ENCODE measurements around the gene DAGLB. TPM values are rescaled to one million over a fixed set of nuclear protein-coding genes. Genes with fewer than 3 reads are reported as not detected.
"Not testable (repeated sequence)": the region's sequence is repeated elsewhere in the genome, so short reads cannot be mapped to it uniquely, and the experiment has no call there.

Gene DAGLB
- 16.0 TPM for polyA plus RNA-seq (2013, experiment 1 of 2; ENCODE audit: insufficient read length)
- polyA plus RNA-seq (2013, experiment 2 of 2; ENCODE audit: insufficient read length), result 12.1 TPM

GRCh38 chr7:6447581-6448199 is at the start of gene DAGLB:
TSS of gene DAGLB (minus strand) at chr7:6447954. CDS start at chr7:6447842, 112 bp downstream.
- peak; percentile 88 for DNase-seq

GRCh38 chr7:6497637-6497905 is 49.8 kb upstream of the DAGLB start:
- DNase-seq, result no peak

GRCh38 chr7:6496842-6497636 is 49.3 kb upstream of the DAGLB start:
- no peak for DNase-seq

- no peak for DNase-seq
These were observed 48.0 kb upstream of the DAGLB start for GRCh38 chr7:6495597-6496262.

GRCh38 chr7:6494365-6494764 is 46.6 kb upstream of the DAGLB start:
- DNase-seq, result no peak

- no peak for DNase-seq
These were observed 43.4 kb upstream of the DAGLB start for GRCh38 chr7:6491194-6491593.

GRCh38 chr7:6489612-6490011 is 41.9 kb upstream of the DAGLB start:
- DNase-seq, result no peak

GRCh38 chr7:6487184-6487545 is 39.4 kb upstream of the DAGLB start:
- DNase-seq, result no peak

GRCh38 chr7:6486438-6487183 is 38.9 kb upstream of the DAGLB start:
- no peak for DNase-seq

- DNase-seq, result no peak
These were observed 35.0 kb upstream of the DAGLB start for GRCh38 chr7:6482743-6483119.

GRCh38 chr7:6482307-6482706 is 34.6 kb upstream of the DAGLB start:
- DNase-seq, result no peak

- DNase-seq, result no peak
These were observed 33.7 kb upstream of the DAGLB start for GRCh38 chr7:6481445-6481844.

GRCh38 chr7:6480323-6480660 is 32.5 kb upstream of the DAGLB start:
- no peak for DNase-seq

GRCh38 chr7:6479067-6479466 is 31.3 kb upstream of the DAGLB start:
- DNase-seq, result no peak

GRCh38 chr7:6478186-6478585 is 30.4 kb upstream of the DAGLB start:
- DNase-seq, result no peak

- DNase-seq, result no peak
These were observed 29.5 kb upstream of the DAGLB start for GRCh38 chr7:6477318-6477660.

GRCh38 chr7:6476596-6477317 is 29.0 kb upstream of the DAGLB start:
- no peak for DNase-seq

GRCh38 chr7:6475433-6476186 is 27.9 kb upstream of the DAGLB start:
- no peak for DNase-seq

GRCh38 chr7:6465862-6466261 is 18.1 kb upstream of the DAGLB start:
- DNase-seq, result no peak

GRCh38 chr7:6463609-6464008 is 15.9 kb upstream of the DAGLB start:
- not testable (repeated sequence) for DNase-seq

GRCh38 chr7:6461946-6462550 is 14.3 kb upstream of the DAGLB start:
- DNase-seq, result peak; percentile 58

All from fibroblast of skin of back (primary cell).